H1 (cell line): ENCODE data around the gene DCDC1. TPM values are rescaled to one million over a fixed set of nuclear protein-coding genes. Genes with fewer than 3 reads are reported as not detected.

ENCODE experiments used
- CTCF ChIA-PET: fragments of 300-600 bp; sonication (Branson Sonifier 250); formaldehyde crosslinking; loops from one replicate; lab custom pipeline; 2021; ENCODE audit not compliant: partially characterized antibody; lab: Charles Lee
- POLR2A ChIA-PET: fragments of 300-600 bp; sonication (Branson Sonifier 250); formaldehyde crosslinking; loops from one replicate; lab custom pipeline; 2021; ENCODE audit warnings: inconsistent platforms; ENCODE audit not compliant: partially characterized antibody; lab: Charles Lee
- DNase-seq, 2 experiments: peaks; one replicate each; pipeline versions ENCODE4 v3.0.0 to v3.0.0-alpha.2; 2010 to 2022; ENCODE audit warnings: low spot score in 2 of 2, low read depth in 1 of 2, mixed read lengths in 1 of 2
- FAIRE-seq: peaks from 2 replicates; lab custom pipeline; 2011; peaks lifted over from hg19 to GRCh38; lab: Jason Lieb, UNC
- H2AFZ ChIP-seq: 2 replicates; pipeline ENCODE4 v1.8.1; 2012; ENCODE audit warnings: low read length, inconsistent platforms
- H2AK5ac ChIP-seq: 2 replicates; pipeline ENCODE4 v1.6.1; 2013; ENCODE audit warnings: low read depth, low read length
- H2BK120ac ChIP-seq: replicated peaks from 2 replicates; pipeline ENCODE3; 2013; ENCODE audit warnings: low read depth, low read length, inconsistent platforms
- H2BK12ac ChIP-seq: 2 replicates; pipeline ENCODE4 v1.6.1; 2013; ENCODE audit warnings: low read depth, low read length
- H2BK15ac ChIP-seq: 2 replicates; pipeline ENCODE4 v1.6.1; 2013; ENCODE audit warnings: low read length
- H2BK20ac ChIP-seq: 2 replicates; pipeline ENCODE4 v1.6.1; 2013; ENCODE audit warnings: low read length
- H2BK5ac ChIP-seq: 2 replicates; pipeline ENCODE4 v1.6.1; 2013; ENCODE audit warnings: low read depth, low read length
- H3K14ac ChIP-seq: 2 replicates; pipeline ENCODE4 v1.6.1; 2013; ENCODE audit warnings: inconsistent platforms; ENCODE audit not compliant: insufficient read length
- H3K18ac ChIP-seq: 2 replicates; pipeline ENCODE4 v1.6.1; 2013; ENCODE audit warnings: low read length; ENCODE audit errors: extremely low read depth
- H3K23ac ChIP-seq: 2 replicates; pipeline ENCODE4 v1.6.1; 2013; ENCODE audit warnings: inconsistent platforms; ENCODE audit not compliant: insufficient read length
- H3K23me2 ChIP-seq: 2 replicates; pipeline ENCODE4 v1.6.1; 2013; ENCODE audit warnings: low read depth, low read length
- H3K27ac ChIP-seq: 2 replicates; pipeline ENCODE4 v1.6.1; 2011; ENCODE audit warnings: low read depth, low read length, inconsistent platforms
- H3K27me3 ChIP-seq, 4 experiments: replicated peaks in 1 of 4; 1 replicate in 1 of 4; 2 replicates in 3 of 4; pipeline versions ENCODE4 v1.6.1 to v1.8.1; 2011 to 2013; ENCODE audit warnings: low read length in 3 of 4, mild to moderate bottlenecking in 3 of 4, inconsistent platforms in 2 of 4, mixed read lengths in 2 of 4, moderate library complexity in 1 of 4; ENCODE audit not compliant: control insufficient read depth in 3 of 4, insufficient read depth in 3 of 4; ENCODE audit errors: extremely low read depth in 1 of 4
- H3K36me3 ChIP-seq, 4 experiments: 2 replicates each; pipeline versions ENCODE4 v1.6.1 to v1.8.1; 2011 to 2013; ENCODE audit warnings: mild to moderate bottlenecking in 4 of 4, low read length in 3 of 4, moderate library complexity in 2 of 4, control low read depth in 1 of 4, inconsistent platforms in 1 of 4; ENCODE audit not compliant: insufficient read depth in 4 of 4, control insufficient read depth in 2 of 4
- H3K4ac ChIP-seq: replicated peaks from 2 replicates; pipeline ENCODE3; 2013; ENCODE audit warnings: low read length, low read depth, mixed read lengths, inconsistent platforms; ENCODE audit not compliant: insufficient read length
- H3K4me1 ChIP-seq, 4 experiments: replicated peaks in 1 of 4; 1 replicate in 1 of 4; 2 replicates in 3 of 4; pipeline versions ENCODE4 v1.6.1 to v1.8.1; 2011 to 2013; ENCODE audit warnings: low read length in 3 of 4, inconsistent platforms in 2 of 4, mixed read lengths in 1 of 4; ENCODE audit not compliant: insufficient read depth in 4 of 4, control insufficient read depth in 3 of 4
- H3K4me2 ChIP-seq, 2 experiments: 2 replicates each; pipeline versions ENCODE4 v1.6.1 to v1.8.1; 2011 to 2013; ENCODE audit warnings: low read depth in 2 of 2, low read length in 2 of 2, control low read depth in 1 of 2, inconsistent platforms in 1 of 2, mild to moderate bottlenecking in 1 of 2; ENCODE audit not compliant: insufficient read depth in 1 of 2
- H3K4me3 ChIP-seq, 4 experiments: fragments of 200-600, 300-600 bp in 1 of 4; sonication (generic), shearing (Covaris generic), sonication (Bioruptor Twin) in 1 of 4; 2 replicates each; pipeline versions ENCODE4 v1.5.1 to v1.8.1; 2011 to 2016; ENCODE audit warnings: low read length in 4 of 4, low read depth in 3 of 4, control low read depth in 2 of 4, inconsistent platforms in 2 of 4, mild to moderate bottlenecking in 2 of 4, mixed read lengths in 1 of 4, moderate library complexity in 1 of 4; ENCODE audit not compliant: insufficient read depth in 2 of 4; ENCODE audit errors: extremely low read depth in 1 of 4
- H3K56ac ChIP-seq: replicated peaks from 2 replicates; pipeline ENCODE3; 2013; ENCODE audit warnings: low read depth, mild to moderate bottlenecking, mixed read lengths, low read length, inconsistent platforms; ENCODE audit not compliant: insufficient read length
- H3K79me1 ChIP-seq: 2 replicates; pipeline ENCODE4 v1.6.1; 2013; ENCODE audit warnings: low read depth, low read length, control low read depth
- H3K79me2 ChIP-seq, 2 experiments: 2 replicates each; pipeline versions ENCODE4 v1.6.1 to v1.8.1; 2012 to 2013; ENCODE audit warnings: low read length in 2 of 2, mild to moderate bottlenecking in 2 of 2, inconsistent platforms in 1 of 2; ENCODE audit not compliant: insufficient read depth in 2 of 2, control insufficient read depth in 1 of 2
- H3K9ac ChIP-seq, 4 experiments: replicated peaks in 1 of 4; 1 replicate in 1 of 4; 2 replicates in 3 of 4; pipeline versions ENCODE4 v1.6.1 to v1.8.1; 2011 to 2013; ENCODE audit warnings: low read depth in 3 of 4, low read length in 3 of 4, control low read depth in 2 of 4, mild to moderate bottlenecking in 2 of 4, moderate library complexity in 2 of 4, inconsistent platforms in 1 of 4; ENCODE audit errors: extremely low read depth in 1 of 4
- H3K9me3 ChIP-seq, 2 experiments: 2 replicates each; pipeline versions ENCODE4 v1.6.1 to v1.8.1; 2012 to 2013; ENCODE audit warnings: mild to moderate bottlenecking in 2 of 2, moderate library complexity in 2 of 2, control low read depth in 1 of 2, inconsistent platforms in 1 of 2, low read depth in 1 of 2, low read length in 1 of 2, mixed read lengths in 1 of 2; ENCODE audit not compliant: insufficient read depth in 2 of 2
- H4K20me1 ChIP-seq, 2 experiments: replicated peaks in 1 of 2; 2 replicates each; pipeline versions ENCODE3 to v1.8.1; 2011 to 2013; ENCODE audit warnings: inconsistent platforms in 2 of 2, low read length in 2 of 2, mild to moderate bottlenecking in 1 of 2; ENCODE audit not compliant: insufficient read depth in 2 of 2, control insufficient read depth in 1 of 2
- H4K5ac ChIP-seq: 2 replicates; pipeline ENCODE4 v1.6.1; 2013; ENCODE audit warnings: low read length, low read depth, mixed read lengths, inconsistent platforms; ENCODE audit not compliant: insufficient read length
- H4K8ac ChIP-seq: 2 replicates; pipeline ENCODE4 v1.8.0; 2013; ENCODE audit warnings: mild to moderate bottlenecking, moderate library complexity, low read length, inconsistent platforms; ENCODE audit not compliant: insufficient read depth; ENCODE audit errors: extremely low read depth
- H4K91ac ChIP-seq: replicated peaks from 2 replicates; pipeline ENCODE3; 2013; ENCODE audit warnings: low read length, mixed read lengths, inconsistent platforms; ENCODE audit not compliant: insufficient read length
- ASH2L ChIP-seq: fragments of 200-600, 300-600 bp; sonication (generic); IDR thresholded peaks from one replicate; pipeline ENCODE4 v1.7.1; 2017; ENCODE audit warnings: low read length
- BCL11A ChIP-seq, 2 experiments: IDR thresholded peaks; one replicate each; pipeline ENCODE4 v1.6.1; 2011; ENCODE audit warnings: low read depth in 2 of 2, low read length in 2 of 2, mild to moderate bottlenecking in 2 of 2
- CBX8 ChIP-seq: fragments of 300-800, 300-1000 bp; sonication (generic); IDR thresholded peaks from 2 replicates; pipeline ENCODE4 v1.7.1; 2016; ENCODE audit warnings: low read depth, low read length, borderline replicate concordance
- CHD2 ChIP-seq: IDR thresholded peaks from 2 replicates; pipeline ENCODE4 v1.6.1; 2012; ENCODE audit warnings: low read length, improper control_type of control experiment
- CREB1 ChIP-seq: IDR thresholded peaks from 2 replicates; pipeline ENCODE4 v1.6.1; 2012; ENCODE audit warnings: inconsistent platforms
- CTBP2 ChIP-seq: IDR thresholded peaks from 2 replicates; pipeline ENCODE4 v1.7.0; 2011; ENCODE audit warnings: borderline replicate concordance, mild to moderate bottlenecking, moderate library complexity, mixed read lengths, low read length; ENCODE audit not compliant: insufficient read depth, insufficient read length
- FOSL1 ChIP-seq: IDR thresholded peaks from 2 replicates; pipeline ENCODE4 v1.6.1; 2011; ENCODE audit warnings: mild to moderate bottlenecking, low read depth, low read length, moderate library complexity; ENCODE audit not compliant: insufficient read depth
- HDAC6 ChIP-seq: IDR thresholded peaks from one replicate; pipeline ENCODE4 v1.7.1; 2012; ENCODE audit warnings: low read depth, mild to moderate bottlenecking, inconsistent platforms, low read length, moderate library complexity
- POLR2AphosphoS5 ChIP-seq: IDR thresholded peaks from 2 replicates; pipeline ENCODE4 v1.6.1; 2011; ENCODE audit warnings: low read depth, low read length
- POU5F1 ChIP-seq: IDR thresholded peaks from 2 replicates; pipeline ENCODE4 v1.6.1; 2011; ENCODE audit warnings: low read depth, mild to moderate bottlenecking, low read length, moderate library complexity
- RFX5 ChIP-seq: IDR thresholded peaks from 2 replicates; pipeline ENCODE4 v1.6.1; 2011; ENCODE audit warnings: low read depth, low read length, improper control_type of control experiment, borderline replicate concordance
- SP2 ChIP-seq: IDR thresholded peaks from 2 replicates; pipeline ENCODE4 v1.6.1; 2012; ENCODE audit warnings: mild to moderate bottlenecking, low read length, inconsistent platforms
- SRF ChIP-seq: IDR thresholded peaks from 2 replicates; pipeline ENCODE4 v1.6.1; 2011; ENCODE audit warnings: mild to moderate bottlenecking, low read depth, low read length, moderate library complexity
- SUZ12 ChIP-seq: fragments of 200-600 bp; sonication (generic); IDR thresholded peaks from 2 replicates; pipeline ENCODE4 v1.6.1; 2012; ENCODE audit warnings: mild to moderate bottlenecking, inconsistent platforms, low read length, moderate library complexity, mixed read lengths
- TCF12 ChIP-seq: IDR thresholded peaks from 2 replicates; pipeline ENCODE4 v1.6.1; 2011; ENCODE audit warnings: low read depth, mild to moderate bottlenecking, low read length
- USF2 ChIP-seq: IDR thresholded peaks from 2 replicates; pipeline ENCODE4 v1.6.1; 2011; ENCODE audit warnings: low read length, improper control_type of control experiment
- WGBS, 2 experiments: shearing (Covaris generic) in 1 of 2; methylation state at CpG; one replicate each; pipeline versions ENCODE4 v1.1.6 to v1.1.7; 2013 to 2015; ENCODE audit warnings: low lambda C conversion rate in 2 of 2, mixed read lengths in 2 of 2, inconsistent platforms in 1 of 2, low coverage in 1 of 2, missing lambda C conversion rate in 1 of 2; ENCODE audit not compliant: insufficient replicate concordance in 2 of 2, insufficient coverage in 1 of 2, insufficient read length in 1 of 2; ENCODE audit errors: extremely low coverage in 1 of 2, missing lambda C conversion rate in 1 of 2; 5-methylcytosine and 5-hydroxymethylcytosine counted together
- polyA plus RNA-seq, 7 experiments: library from polyadenylated mRNA; depleted of rRNA in 3 of 7; stranded (reverse) in 5 of 7; unstranded in 2 of 7; fragments of >200 nt in 5 of 7; fragments of 200-250 nt in 2 of 7; gene quantifications; 1 replicate in 5 of 7; 2 replicates in 1 of 7; 4 replicates in 1 of 7; pipeline versions ENCODE4 v1.2.1 to v1.2.3, GENCODE V29; 2011 to 2013; ENCODE audit warnings: missing spikeins in 2 of 7, mixed read lengths in 2 of 7
- total RNA-seq: library from RNA; stranded (reverse); fragmentation: NEBNext Ultra II Directional; extraction: Animal tissue kit (Norgen Biotek cat#: 25700); gene quantifications from 2 replicates; pipeline ENCODE4 v1.2.1, GENCODE V29; 2021

DCDC1 gene
- total and polyA plus RNA-seq, 2 of the 8 experiments (the other 6 are each of a cell fraction or from before 2014, with no cell fraction given), result 0.15 to 0.56 TPM

- H3K79me2 ChIP-seq, result no peaks in the 10 kb centered on the region
- DNase-seq (no peak), FAIRE-seq (no peak)
- no peak overlapping the region for H3K14ac ChIP-seq
- no peaks in the 10 kb centered on the region for H4K20me1 ChIP-seq
- H3K56ac ChIP-seq, result no peak overlapping the region
- H2AFZ ChIP-seq, result no peak overlapping the region
- ChIA-PET CTCF (no interaction called here), POLR2A (no interaction called here)
- no peak overlapping the region for H4K5ac ChIP-seq
- H3K27me3 ChIP-seq, result no peaks in the 10 kb centered on the region
- no peaks in the 10 kb centered on the region for H3K79me1 ChIP-seq
- H2BK15ac ChIP-seq, result no peak overlapping the region
- H3K27ac ChIP-seq, result no peak overlapping the region
- H3K4ac ChIP-seq, result no peak overlapping the region
- WGBS, 2 experiments, result 100% methylated on average over 2 of the region's 3 CpGs; no CpG with 5 or more reads in 1 of the 2 experiments
- H3K36me3 ChIP-seq, result no peaks in the 10 kb centered on the region
- H4K91ac ChIP-seq, result no peak overlapping the region
- H3K4me3 ChIP-seq, result no peak overlapping the region
- no peak overlapping the region for H3K23ac ChIP-seq
- H2BK5ac ChIP-seq, result no peak overlapping the region
- H4K8ac ChIP-seq, result no peak overlapping the region
- H2BK120ac ChIP-seq, result no peak overlapping the region
- no peak overlapping the region for H3K9ac ChIP-seq
- H3K9me3 ChIP-seq, result no peaks in the 10 kb centered on the region
- H3K18ac ChIP-seq, result no peak overlapping the region
- H2BK12ac ChIP-seq, result no peak overlapping the region
- no peaks in the 10 kb centered on the region for H3K4me1 ChIP-seq
- no peak overlapping the region for H3K4me2 ChIP-seq
- H2BK20ac ChIP-seq, result no peak overlapping the region
- no peak overlapping the region for H2AK5ac ChIP-seq
- no peaks in the 10 kb centered on the region for H3K23me2 ChIP-seq
- TF ChIP-seq POLR2AphosphoS5, result no peak
- no peak for TF ChIP-seq CHD2
- no peak for TF ChIP-seq HDAC6
- no peak for TF ChIP-seq ASH2L
- TF ChIP-seq FOSL1, result no peak
- TF ChIP-seq CBX8, result no peak
- no peak for TF ChIP-seq BCL11A (IDR thresholded peaks at IDR 0.05; ENCODE audit: low read depth in 2 of 2, low read length in 2 of 2)
- TF ChIP-seq TCF12, result no peak
- no peak for TF ChIP-seq CREB1
- no peak for TF ChIP-seq POU5F1
- no peak for TF ChIP-seq RFX5
- TF ChIP-seq USF2, result no peak
- no peak for TF ChIP-seq SUZ12
- TF ChIP-seq CTBP2, result no peak
- TF ChIP-seq SP2, result no peak
- TF ChIP-seq SRF, result no peak
Measured at GRCh38 chr11:30949838-30950237, 419.7 kb downstream of the DCDC1 start.
